Loucy (cell line): ENCODE results near the gene BOLA2B.
"Not testable (repeated sequence)": the region's sequence is repeated elsewhere in the genome, so short reads cannot be mapped to it uniquely, and the experiment has no call there.

Experiments
- H2AFZ ChIP-seq: fragments of 200-600 bp; sonication (generic); 2 replicates; pipeline ENCODE4 v1.6.0; 2016; ENCODE audit warnings: antibody characterized with exemption, mild to moderate bottlenecking, low read length, moderate library complexity
- H3F3A ChIP-seq: fragments of 200-600 bp; 2 replicates; pipeline ENCODE4 v1.6.0; 2016; ENCODE audit warnings: antibody characterized with exemption, low read depth, mild to moderate bottlenecking
- H3K27me3 ChIP-seq: fragments of 200-600 bp; sonication (generic); 2 replicates; pipeline ENCODE4 v1.6.1; 2014; ENCODE audit warnings: low read length, mild to moderate bottlenecking; ENCODE audit not compliant: insufficient read depth, poor library complexity, severe bottlenecking
- H3K36me3 ChIP-seq: fragments of 200-600 bp; sonication (generic); 2 replicates; pipeline ENCODE4 v1.6.1; 2016; ENCODE audit warnings: low read length; ENCODE audit not compliant: insufficient read depth
- H3K4me1 ChIP-seq: fragments of 200-600 bp; sonication (generic); 2 replicates; pipeline ENCODE4 v1.5.1; 2014; ENCODE audit warnings: low read length, mild to moderate bottlenecking; ENCODE audit not compliant: insufficient read depth, poor library complexity, severe bottlenecking
- H3K4me2 ChIP-seq: fragments of 200-600 bp; sonication (generic); 2 replicates; pipeline ENCODE4 v1.6.0; 2014; ENCODE audit warnings: antibody characterized with exemption, low read length, low read depth, mild to moderate bottlenecking; ENCODE audit not compliant: poor library complexity, severe bottlenecking
- H3K4me3 ChIP-seq: fragments of 200-600 bp; sonication (generic); 2 replicates; pipeline ENCODE4 v1.5.1; 2014; ENCODE audit warnings: low read length, mild to moderate bottlenecking, mixed read lengths; ENCODE audit not compliant: poor library complexity, severe bottlenecking
- H3K79me2 ChIP-seq: fragments of 200-600 bp; sonication (generic); 2 replicates; pipeline ENCODE4 v1.6.1; 2014; ENCODE audit warnings: low read length; ENCODE audit not compliant: insufficient read depth
- H3K9ac ChIP-seq: fragments of 200-600 bp; sonication (generic); 2 replicates; pipeline ENCODE4 v1.6.0; 2014; ENCODE audit warnings: mild to moderate bottlenecking, low read depth, low read length, moderate library complexity; ENCODE audit not compliant: poor library complexity, severe bottlenecking
- H3K9me2 ChIP-seq: fragments of 200-600 bp; sonication (generic); replicated peaks from 2 replicates; pipeline ENCODE4 v1.6.1; 2016; ENCODE audit warnings: low read depth, low read length, mixed read lengths
- H3K9me3 ChIP-seq: fragments of 200-600 bp; sonication (generic); 2 replicates; pipeline ENCODE4 v1.6.1; 2014; ENCODE audit warnings: mild to moderate bottlenecking, antibody characterized with exemption, low read length, low read depth; ENCODE audit not compliant: insufficient read depth
- H4K20me1 ChIP-seq: fragments of 200-600 bp; sonication (generic); 2 replicates; pipeline ENCODE4 v1.6.0; 2014; ENCODE audit warnings: antibody characterized with exemption, low read length, mild to moderate bottlenecking; ENCODE audit not compliant: insufficient read depth, poor library complexity, severe bottlenecking
- EZH2phosphoT487 ChIP-seq: fragments of 200-600 bp; IDR thresholded peaks from 2 replicates; pipeline ENCODE4 v1.6.1; 2018; ENCODE audit warnings: antibody characterized with exemption, mild to moderate bottlenecking, moderate library complexity, borderline replicate concordance
- TF ChIP-seq, protein P1 (sequence below): fragments of 200-600 bp; sonication (generic); conservative IDR thresholded peaks from 2 replicates; pipeline ENCODE4 v1.5.1; 2014; ENCODE audit warnings: mild to moderate bottlenecking, antibody characterized with exemption, low read length

The BOLA2B gene

GRCh38 chr16:30179931-30180330 is 13.5 kb downstream of the BOLA2B start:
- Histone ChIP-seq H3K9ac (no peak overlapping the region), H3K9me3 (no peaks in the 10 kb centered on the region), H3K36me3 (no peaks in the 10 kb centered on the region), H3F3A (0 out of 2 replicates have a peak, but pooled peaks cover under 1% of the 10 kb centered on the region), H3K9me2 (no peaks in the 10 kb centered on the region), H4K20me1 (peaks cover 6% of the 10 kb centered on the region), H3K4me1 (peaks cover 10% of the 10 kb centered on the region), H3K79me2 (peaks cover 22% of the 10 kb centered on the region), H2AFZ (no peak overlapping the region), H3K4me3 (no peak overlapping the region), H3K4me2 (no peak overlapping the region), H3K27me3 (no peaks in the 10 kb centered on the region)
- TF ChIP-seq EZH2phosphoT487 = no peak
- TF ChIP-seq, protein P1, sequence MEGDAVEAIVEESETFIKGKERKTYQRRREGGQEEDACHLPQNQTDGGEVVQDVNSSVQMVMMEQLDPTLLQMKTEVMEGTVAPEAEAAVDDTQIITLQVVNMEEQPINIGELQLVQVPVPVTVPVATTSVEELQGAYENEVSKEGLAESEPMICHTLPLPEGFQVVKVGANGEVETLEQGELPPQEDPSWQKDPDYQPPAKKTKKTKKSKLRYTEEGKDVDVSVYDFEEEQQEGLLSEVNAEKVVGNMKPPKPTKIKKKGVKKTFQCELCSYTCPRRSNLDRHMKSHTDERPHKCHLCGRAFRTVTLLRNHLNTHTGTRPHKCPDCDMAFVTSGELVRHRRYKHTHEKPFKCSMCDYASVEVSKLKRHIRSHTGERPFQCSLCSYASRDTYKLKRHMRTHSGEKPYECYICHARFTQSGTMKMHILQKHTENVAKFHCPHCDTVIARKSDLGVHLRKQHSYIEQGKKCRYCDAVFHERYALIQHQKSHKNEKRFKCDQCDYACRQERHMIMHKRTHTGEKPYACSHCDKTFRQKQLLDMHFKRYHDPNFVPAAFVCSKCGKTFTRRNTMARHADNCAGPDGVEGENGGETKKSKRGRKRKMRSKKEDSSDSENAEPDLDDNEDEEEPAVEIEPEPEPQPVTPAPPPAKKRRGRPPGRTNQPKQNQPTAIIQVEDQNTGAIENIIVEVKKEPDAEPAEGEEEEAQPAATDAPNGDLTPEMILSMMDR = no peak

DNA sequence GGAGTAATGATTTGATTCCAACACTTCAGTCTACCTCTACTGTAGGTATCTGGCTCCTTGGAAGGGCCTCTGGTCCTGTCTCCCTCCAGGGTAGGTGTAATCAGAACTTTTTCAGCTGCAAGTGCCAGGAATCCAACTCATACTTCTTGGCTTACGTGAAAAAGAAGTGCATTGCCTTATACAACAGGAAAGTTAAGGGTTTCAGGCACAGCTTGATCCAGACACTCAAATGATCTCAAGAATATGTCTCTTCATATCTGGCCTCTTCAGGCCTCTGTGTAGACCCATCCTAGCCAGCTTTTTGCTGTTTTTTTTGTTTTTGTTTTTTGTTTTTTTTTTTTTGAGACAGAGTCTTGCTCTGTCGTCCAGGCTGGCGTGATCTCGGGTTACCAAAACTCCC is 14.3 kb downstream of the BOLA2B start:
- Histone ChIP-seq H3K9me2 (no peaks in the 10 kb centered on the region), H3K4me2 (no peak overlapping the region), H4K20me1 (no peaks in the 10 kb centered on the region), H3K9ac (no peak overlapping the region), H3K4me1 (peaks cover 5% of the 10 kb centered on the region), H3K9me3 (no peaks in the 10 kb centered on the region), H3K4me3 (no peak overlapping the region), H2AFZ (no peak overlapping the region), H3K36me3 (no peaks in the 10 kb centered on the region), H3K27me3 (no peaks in the 10 kb centered on the region), H3K79me2 (peaks cover 14% of the 10 kb centered on the region), H3F3A (no peaks in the 10 kb centered on the region)
- TF ChIP-seq, protein P1 = no peak
- no peak for TF ChIP-seq EZH2phosphoT487

DNA sequence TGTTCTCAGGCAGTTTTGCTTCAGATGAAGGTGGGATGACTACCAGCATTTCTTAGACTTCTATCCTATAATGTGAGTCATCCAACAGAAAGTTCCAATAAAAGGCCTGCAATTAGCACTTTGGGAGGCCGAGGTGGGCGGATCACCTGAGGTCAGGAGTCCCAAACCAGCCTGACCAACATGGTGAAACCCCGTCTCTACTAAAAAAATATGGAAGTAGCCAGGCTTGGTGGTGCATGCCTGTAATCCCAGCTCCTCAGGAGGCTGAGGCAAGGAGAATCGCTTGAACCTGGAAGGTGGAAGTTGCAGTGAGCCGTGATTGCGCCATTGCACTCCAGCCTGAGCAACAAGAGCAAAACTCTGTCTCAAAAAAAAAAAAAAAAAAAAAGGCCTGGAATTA is 16.6 kb downstream of the BOLA2B start:
- not testable (repeated sequence) for H3K79me2 ChIP-seq, H2AFZ ChIP-seq, H4K20me1 ChIP-seq, H3K9me3 ChIP-seq, H3F3A ChIP-seq, H3K27me3 ChIP-seq, H3K4me2 ChIP-seq, H3K36me3 ChIP-seq, H3K9me2 ChIP-seq, H3K9ac ChIP-seq, H3K4me1 ChIP-seq, H3K4me3 ChIP-seq

DNA sequence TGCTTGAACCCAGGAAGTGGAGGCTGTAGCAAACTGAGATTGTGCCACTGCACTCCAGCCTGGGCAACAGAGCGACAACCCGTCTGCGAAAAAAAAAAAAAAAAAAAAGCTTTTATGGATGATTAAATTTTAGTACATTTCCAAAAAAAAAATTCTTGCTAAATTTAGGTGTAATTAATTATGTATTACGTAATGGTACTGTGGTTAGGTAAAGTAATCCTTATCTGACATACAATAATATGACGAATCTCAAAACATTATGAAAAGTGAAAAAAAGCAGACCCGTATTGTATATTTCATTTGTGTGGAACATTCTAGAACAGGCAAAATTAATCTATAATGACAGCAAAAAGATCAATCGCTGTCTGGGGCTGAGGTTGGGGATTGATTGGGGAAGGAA is 20.4 kb downstream of the BOLA2B start:
- Histone ChIP-seq H3K36me3 (no peaks in the 10 kb centered on the region), H3K4me1 (no peaks in the 10 kb centered on the region), H3K9ac (no peak overlapping the region), H3K9me2 (no peaks in the 10 kb centered on the region), H2AFZ (no peak overlapping the region), H3K4me3 (no peak overlapping the region), H3F3A (no peaks in the 10 kb centered on the region), H3K9me3 (no peaks in the 10 kb centered on the region), H4K20me1 (no peaks in the 10 kb centered on the region), H3K4me2 (no peak overlapping the region), H3K79me2 (no peaks in the 10 kb centered on the region), H3K27me3 (no peaks in the 10 kb centered on the region)
- TF ChIP-seq EZH2phosphoT487 = no peak
- TF ChIP-seq, protein P1 = no peak

DNA sequence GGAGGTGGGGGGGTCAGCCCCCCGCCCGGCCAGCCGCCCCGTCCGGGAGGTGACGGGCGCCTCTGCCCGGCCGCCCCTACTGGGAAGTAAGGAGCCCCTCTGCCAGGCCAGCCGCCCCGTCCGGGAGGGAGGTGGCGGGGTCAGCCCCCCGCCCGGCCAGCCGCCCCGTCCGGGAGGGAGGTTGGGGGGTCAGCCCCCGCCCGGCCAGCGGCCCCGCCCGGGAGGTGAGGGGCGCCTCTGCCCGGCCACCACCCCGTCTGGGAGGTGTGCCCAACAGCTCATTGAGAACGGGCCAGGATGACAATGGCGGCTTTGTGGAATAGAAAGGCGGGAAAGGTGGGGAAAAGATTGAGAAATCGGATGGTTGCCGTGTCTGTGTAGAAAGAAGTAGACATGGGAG is 23.3 kb downstream of the BOLA2B start:
- H3K27me3 ChIP-seq, H3K9ac ChIP-seq, H3K9me3 ChIP-seq, H3K79me2 ChIP-seq, H3K4me1 ChIP-seq, H3K4me3 ChIP-seq, H3K4me2 ChIP-seq, H3K9me2 ChIP-seq, H2AFZ ChIP-seq, H3F3A ChIP-seq, H3K36me3 ChIP-seq, H4K20me1 ChIP-seq: not testable (repeated sequence)
